Naive thymus-derived CD4-positive, alpha-beta T cell (primary cell): ENCODE measurements around the gene CELA1. TPM values are rescaled to one million over a fixed set of nuclear protein-coding genes. Genes with fewer than 3 reads are reported as not detected.
"Not testable (repeated sequence)": the region's sequence is repeated elsewhere in the genome, so short reads cannot be mapped to it uniquely, and the experiment has no call there.

Experiments used
- ATAC-seq: fragments of 150-1000 bp; cut with Tn5 transposase; 2 replicates; pipeline ENCODE4 v1.10.0; 2021; ENCODE audit warnings: mild to moderate bottlenecking, moderate library complexity
- CTCF ChIA-PET: fragments of 350-600 bp; sonication (Branson Sonifier 250); formaldehyde crosslinking; loops from one replicate; lab custom pipeline; 2021; ENCODE audit warnings: antibody characterized with exemption; lab: Charles Lee
- POLR2A ChIA-PET: fragments of 350-600 bp; sonication (Branson Sonifier 250); formaldehyde crosslinking; loops from one replicate; lab custom pipeline; 2021; ENCODE audit warnings: antibody characterized with exemption, inconsistent platforms; lab: Charles Lee
- DNase-seq, 9 donors: peaks; one replicate each; pipeline versions ENCODE4 v3.0.0 to v3.0.0-alpha.2; 2020 to 2022; ENCODE audit warnings: mixed read lengths in 1 of 9
- H3K27ac ChIP-seq: one replicate; pipeline ENCODE4 v1.7.0; 2013; ENCODE audit warnings: mild to moderate bottlenecking, low read depth, low read length, moderate library complexity
- H3K27me3 ChIP-seq, 2 donors: one replicate each; pipeline ENCODE4 v1.7.0; 2013; ENCODE audit warnings: low read length in 2 of 2, mild to moderate bottlenecking in 2 of 2, moderate library complexity in 2 of 2; ENCODE audit not compliant: control insufficient read depth in 2 of 2, insufficient read depth in 2 of 2
- H3K36me3 ChIP-seq, 3 experiments: 1 replicate in 2 of 3; 2 replicates in 1 of 3; pipeline ENCODE4 v1.7.0; 2013; ENCODE audit warnings: low read length in 3 of 3, mild to moderate bottlenecking in 3 of 3, moderate library complexity in 1 of 3; ENCODE audit not compliant: insufficient read depth in 3 of 3, control insufficient read depth in 2 of 3
- H3K4me1 ChIP-seq, 2 donors: one replicate each; pipeline ENCODE4 v1.7.0; 2013; ENCODE audit warnings: low read length in 2 of 2, mild to moderate bottlenecking in 2 of 2, moderate library complexity in 1 of 2; ENCODE audit not compliant: control insufficient read depth in 2 of 2, insufficient read depth in 2 of 2
- H3K4me3 ChIP-seq: 2 replicates; pipeline ENCODE4 v1.7.0; 2013; ENCODE audit warnings: mild to moderate bottlenecking, low read length
- H3K9me3 ChIP-seq, 3 experiments: 1 replicate in 2 of 3; 2 replicates in 1 of 3; pipeline ENCODE4 v1.7.0; 2013; ENCODE audit warnings: low read length in 3 of 3; ENCODE audit not compliant: control insufficient read depth in 2 of 3
- H3K27ac Mint-ChIP-seq, 9 donors: one replicate each; pipeline ENCODE4 v1.8.0; 2020 to 2022; ENCODE audit warnings: mixed read lengths in 9 of 9, mild to moderate bottlenecking in 8 of 9, moderate library complexity in 5 of 9, inconsistent platforms in 2 of 9
- H3K27me3 Mint-ChIP-seq, 5 donors: one replicate each; pipeline ENCODE4 v1.8.0; 2021 to 2022; ENCODE audit warnings: mixed read lengths in 5 of 5, mild to moderate bottlenecking in 1 of 5
- H3K36me3 Mint-ChIP-seq, 5 donors: one replicate each; pipeline ENCODE4 v1.8.0; 2020 to 2022; ENCODE audit warnings: mixed read lengths in 5 of 5, mild to moderate bottlenecking in 3 of 5, inconsistent platforms in 1 of 5
- H3K4me1 Mint-ChIP-seq, 7 donors: one replicate each; pipeline ENCODE4 v1.8.0; 2020 to 2022; ENCODE audit warnings: mixed read lengths in 7 of 7, mild to moderate bottlenecking in 3 of 7, inconsistent platforms in 1 of 7
- H3K4me3 Mint-ChIP-seq, 10 donors: one replicate each; pipeline ENCODE4 v1.8.0; 2020 to 2022; ENCODE audit warnings: mild to moderate bottlenecking in 10 of 10, mixed read lengths in 10 of 10, moderate library complexity in 6 of 10, inconsistent platforms in 2 of 10
- H3K9me3 Mint-ChIP-seq, 11 donors: one replicate each; pipeline ENCODE4 v1.8.0; 2020 to 2022; ENCODE audit warnings: mixed read lengths in 11 of 11, mild to moderate bottlenecking in 4 of 11, inconsistent platforms in 1 of 11, moderate library complexity in 1 of 11
- intact Hi-C, 2 donors: fragments of 100-400 bp; cut with micrococcal nuclease; formaldehyde crosslinking; loops; one replicate each; pipeline ENCODE4 v1.15.1; 2023
- polyA plus RNA-seq, 2 donors: library from polyadenylated mRNA; unstranded; fragments of 300-500 nt; fragmentation: Illumina TruSeq; gene quantifications; one replicate each; pipeline ENCODE4 v1.2.3, GENCODE V29; 2021
- total RNA-seq, 6 experiments: library from RNA in 5 of 6; stranded (reverse) in 5 of 6; gene quantifications; 1 replicate in 5 of 6; 2 replicates in 1 of 6; pipeline ENCODE4 v1.2.3 and lab custom pipeline; 2021 to 2026

The CELA1 gene
- total and polyA plus RNA-seq, 7 experiments from 2014 or later = 1.1 to 9.2 (median 1.8) TPM; not detected in 1

DNA sequence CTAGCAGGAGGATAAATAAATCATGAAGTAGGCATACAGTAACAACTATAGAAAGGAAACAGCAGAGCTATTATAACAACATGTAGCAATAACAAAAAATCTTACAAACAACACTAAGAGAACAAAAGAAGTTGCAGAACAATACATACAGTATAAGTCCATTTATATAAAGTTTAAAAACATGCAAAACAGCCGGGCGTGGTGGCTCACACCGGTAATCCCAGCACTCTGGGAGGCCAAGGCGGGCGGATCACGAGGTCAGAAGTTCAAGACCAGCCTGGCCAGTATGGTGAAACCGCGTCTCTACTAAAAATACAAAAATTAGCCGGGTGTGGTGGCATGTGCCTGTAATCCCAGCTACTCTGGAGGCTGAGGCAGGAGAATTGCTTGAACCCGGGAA is 52.4 kb downstream of the CELA1 start:
- peaks cover 16 to 72% (median 23%) of the 10 kb centered on the region in 3 experiments for H3K36me3 ChIP-seq
- intact Hi-C loops, H3K9me3 Mint-ChIP-seq: not testable (repeated sequence)

GRCh38 chr12:51293696-51294095 is 52.8 kb downstream of the CELA1 start:
- H3K4me3 Mint-ChIP-seq = no peak overlapping the region
- peaks cover 18 to 72% (median 25%) of the 10 kb centered on the region in 3 experiments for H3K36me3 ChIP-seq
- no peak for ATAC-seq
- H3K4me1 ChIP-seq = peaks cover 0 to 5% of the 10 kb centered on the region in 2 donors
- H3K4me3 ChIP-seq = no peak overlapping the region
- no peaks in the 10 kb centered on the region for H3K9me3 Mint-ChIP-seq
- peaks cover 0 to 38% (median 30%) of the 10 kb centered on the region in 5 donors for H3K36me3 Mint-ChIP-seq
- H3K27me3 ChIP-seq = no peaks in the 10 kb centered on the region
- intact Hi-C loops = loop anchor here in 1 of 2 donors (2.0 kb wide), 1 partner anchor 17 kb away; no protein-coding TSS in a partner anchor
- no peak overlapping the region for H3K27ac ChIP-seq
- peak overlapping the region in 8 of 9 donors; percentile 16 to 83 (median 66) for H3K27ac Mint-ChIP-seq
- no peak for DNase-seq
- H3K27me3 Mint-ChIP-seq = no peaks in the 10 kb centered on the region
- CTCF ChIA-PET = interaction anchor here (0.6 to 1.0 kb wide), 4 partner anchors 18 to 47 kb away, joined by 3 to 4 read pairs (median 4); no protein-coding TSS in a partner anchor
- no peaks in the 10 kb centered on the region for H3K9me3 ChIP-seq
- POLR2A ChIA-PET = interaction anchor here (0.6 to 1.8 kb wide), 4 partner anchors 22 to 25 kb away, joined by 3 to 6 read pairs (median 3); no protein-coding TSS in a partner anchor
- peaks cover 10 to 33% (median 19%) of the 10 kb centered on the region in 7 donors for H3K4me1 Mint-ChIP-seq

More for the DNA sequence above, 52.4 kb downstream of the CELA1 start:
- ChIA-PET POLR2A (interaction anchor here (0.6 to 1.8 kb wide), 5 partner anchors 19 to 25 kb away, joined by 3 to 6 read pairs (median 3); no protein-coding TSS in a partner anchor), CTCF (interaction anchor here (0.6 kb wide), 2 partner anchors 18 to 26 kb away, joined by 3 to 4 read pairs; no protein-coding TSS in a partner anchor)
- not testable (repeated sequence) for ATAC-seq, DNase-seq, H3K9me3 ChIP-seq, H3K4me3 ChIP-seq, H3K27ac ChIP-seq, H3K27me3 Mint-ChIP-seq, H3K27me3 ChIP-seq, H3K4me1 ChIP-seq, H3K4me3 Mint-ChIP-seq
- Mint-ChIP-seq H3K36me3 (peaks cover under 1 to 36% (median 27%) of the 10 kb centered on the region in 5 donors), H3K4me1 (peaks cover 10 to 31% (median 19%) of the 10 kb centered on the region in 7 donors), H3K27ac (peak overlapping the region in 8 of 9 donors; percentile 16 to 83 (median 66))

DNA sequence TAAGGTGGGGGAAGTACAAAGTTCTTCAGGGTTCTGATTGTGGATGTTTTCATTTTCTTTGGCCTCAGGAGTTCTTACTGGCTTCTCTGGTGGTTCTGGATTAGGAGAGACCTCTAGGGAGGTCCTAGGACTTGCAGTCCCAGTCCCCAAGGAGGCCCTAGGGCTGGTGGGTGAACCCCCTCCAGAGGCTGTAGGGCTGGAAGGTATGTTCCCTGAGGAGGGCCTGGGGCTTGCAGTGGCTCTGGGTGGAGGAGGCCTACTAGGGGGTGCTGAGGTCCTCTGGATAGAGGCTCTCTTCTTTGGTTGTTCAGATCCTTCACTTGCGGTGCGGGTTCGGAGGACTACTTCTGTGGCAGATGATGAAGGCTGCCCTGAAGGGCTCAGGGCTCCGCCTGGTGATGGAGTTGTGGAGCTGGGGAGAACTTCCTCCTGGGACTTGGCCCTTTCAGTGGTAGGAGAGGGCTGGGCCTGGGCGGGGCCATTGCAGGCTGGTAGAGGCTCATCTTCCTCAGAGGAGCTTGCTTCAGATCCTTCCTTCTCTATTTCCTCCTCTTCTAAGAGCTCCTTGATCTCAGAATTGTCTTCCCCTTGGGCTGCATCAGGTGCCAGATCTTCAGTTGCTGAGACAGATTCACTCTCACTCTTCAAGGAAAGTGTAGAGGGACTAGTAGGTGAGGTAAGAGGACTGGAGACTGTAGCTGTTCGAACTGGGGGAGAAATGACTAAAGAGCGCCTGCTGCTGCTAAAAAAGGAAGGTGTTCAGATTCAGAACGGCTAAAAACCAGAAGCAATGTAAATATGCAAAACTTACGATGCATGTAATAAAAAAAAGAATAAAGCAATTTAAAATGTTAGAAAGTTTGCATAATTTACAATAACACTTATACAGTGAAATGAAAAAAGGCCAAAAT is 54.6 kb downstream of the CELA1 start:
- not testable (repeated sequence) for H3K4me3 ChIP-seq, H3K4me1 ChIP-seq, H3K9me3 ChIP-seq, H3K9me3 Mint-ChIP-seq, H3K27me3 ChIP-seq, H3K27me3 Mint-ChIP-seq
- peak overlapping the region; percentile 6 for H3K27ac ChIP-seq
- peaks cover 21 to 74% (median 31%) of the 10 kb centered on the region in 3 experiments for H3K36me3 ChIP-seq
- Mint-ChIP-seq H3K4me1 (peaks cover 13 to 33% (median 19%) of the 10 kb centered on the region in 7 donors), H3K36me3 (peaks cover 3 to 40% (median 29%) of the 10 kb centered on the region in 5 donors), H3K27ac (peak overlapping the region; percentile 26 to 94 (median 69)), H3K4me3 (peak overlapping the region in 1 of 10 donors; percentile 23)
- DNase-seq (peak in 1 of 9 donors; percentile 9), ATAC-seq (peak; percentile 82)
- CTCF ChIA-PET = interaction anchor here (1.6 kb wide), 1 partner anchor 49 kb away, joined by 6 read pairs; no protein-coding TSS in a partner anchor
- POLR2A ChIA-PET = interaction anchor here (0.6 to 1.8 kb wide), 3 partner anchors 22 to 48 kb away, joined by 3 read pairs; no protein-coding TSS in a partner anchor
- intact Hi-C loops = loop anchor here in 1 of 2 donors (2.0 kb wide), 1 partner anchor 19 kb away; no protein-coding TSS in a partner anchor

DNA sequence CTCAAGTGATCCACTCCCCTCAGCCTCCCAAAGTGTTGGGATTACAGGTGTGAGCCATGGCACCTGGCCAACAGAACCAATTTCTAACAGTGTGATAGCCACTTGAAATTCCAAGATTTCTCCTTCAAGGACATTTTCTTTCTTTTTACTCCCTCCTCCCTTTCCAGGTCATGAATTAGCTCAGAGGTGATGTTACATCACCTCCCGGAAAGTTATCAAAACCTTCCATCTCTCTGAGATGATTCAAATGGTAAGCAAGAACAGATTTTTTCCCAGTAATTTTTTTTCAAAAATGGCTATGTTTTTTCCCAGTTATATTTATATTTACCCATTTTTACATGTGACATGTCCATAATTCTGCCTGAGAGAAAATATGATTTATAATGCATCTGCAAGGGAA is 60.6 kb downstream of the CELA1 start:
- intact Hi-C loops = no loop called here
- DNase-seq (no peak), ATAC-seq (no peak)
- Histone ChIP-seq H3K9me3 (no peaks in the 10 kb centered on the region), H3K27ac (no peak overlapping the region), H3K27me3 (no peaks in the 10 kb centered on the region), H3K36me3 (peaks cover 25 to 85% (median 26%) of the 10 kb centered on the region in 3 experiments), H3K4me1 (no peaks in the 10 kb centered on the region), H3K4me3 (no peak overlapping the region)
- H3K4me3 Mint-ChIP-seq = no peak overlapping the region
- ChIA-PET POLR2A (interaction anchor here (1.2 kb wide), 1 partner anchor 20 kb away, joined by 4 read pairs; no protein-coding TSS in a partner anchor), CTCF (interaction anchor here (0.6 kb wide), 1 partner anchor 193 kb away, joined by 3 read pairs; no protein-coding TSS in a partner anchor)
- peaks cover 3 to 26% (median 13%) of the 10 kb centered on the region in 5 donors for H3K36me3 Mint-ChIP-seq
- peaks cover 0 to 9% (median 2%) of the 10 kb centered on the region in 7 donors for H3K4me1 Mint-ChIP-seq
- H3K27me3 Mint-ChIP-seq = no peaks in the 10 kb centered on the region
- peak overlapping the region in 8 of 9 donors; percentile 6 to 81 (median 74) for H3K27ac Mint-ChIP-seq
- H3K9me3 Mint-ChIP-seq = no peaks in the 10 kb centered on the region

DNA sequence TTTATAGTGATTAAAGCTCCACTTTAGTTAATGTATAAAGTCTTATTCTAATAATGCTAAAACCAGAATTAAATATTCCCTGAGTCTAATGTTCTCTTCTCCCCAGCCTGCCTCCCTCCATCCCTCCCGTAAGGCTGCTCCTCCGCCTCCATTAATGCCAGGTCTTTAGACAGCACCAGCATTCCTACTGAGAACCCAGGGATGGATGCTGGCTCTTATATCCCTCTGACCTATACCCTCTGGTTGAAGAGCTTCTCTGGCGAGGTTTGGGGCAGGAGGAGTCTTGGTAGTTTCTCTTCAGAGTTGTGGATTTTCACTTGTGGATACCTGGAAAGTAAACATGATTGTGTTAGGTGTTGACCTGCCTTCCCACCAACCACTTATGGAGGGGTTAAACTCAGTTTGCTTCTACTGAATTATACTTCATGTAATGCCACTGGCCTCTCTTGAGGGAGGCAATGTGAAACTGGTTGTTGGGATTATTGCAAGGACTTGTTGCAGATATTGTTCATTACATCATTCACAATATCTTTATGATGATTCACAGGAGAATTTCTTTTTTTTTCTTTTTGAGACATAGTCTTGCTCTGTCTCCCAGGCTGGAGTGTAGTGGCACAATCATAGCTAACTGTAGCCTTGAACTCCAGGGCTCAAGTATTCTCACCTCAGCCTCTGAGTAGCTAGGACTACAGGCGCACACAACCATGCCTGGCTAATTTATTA is 65.1 kb downstream of the CELA1 start:
- POLR2A ChIA-PET = interaction anchor here (0.6 to 2.5 kb wide), 5 partner anchors 11 to 161 kb away, joined by 3 to 8 read pairs (median 3); partner anchors contain the start of gene SMAGP
- Mint-ChIP-seq H3K36me3 (peaks cover 0 to 21% (median 10%) of the 10 kb centered on the region in 5 donors), H3K27me3 (no peaks in the 10 kb centered on the region), H3K4me3 (no peak overlapping the region), H3K27ac (peak overlapping the region in 7 of 9 donors; percentile 29 to 72 (median 53)), H3K9me3 (no peaks in the 10 kb centered on the region), H3K4me1 (peaks cover 0 to 5% (median 2%) of the 10 kb centered on the region in 7 donors)
- peaks cover 12 to 49% (median 15%) of the 10 kb centered on the region in 3 experiments for H3K36me3 ChIP-seq
- no peaks in the 10 kb centered on the region for H3K27me3 ChIP-seq
- no peak overlapping the region for H3K27ac ChIP-seq
- CTCF ChIA-PET = interaction anchor here (0.6 to 1.7 kb wide), 2 partner anchors 16 to 54 kb away, joined by 3 to 4 read pairs; no protein-coding TSS in a partner anchor
- H3K4me1 ChIP-seq = no peaks in the 10 kb centered on the region
- intact Hi-C loops = no loop called here
- ATAC-seq = no peak
- no peak for DNase-seq
- H3K9me3 ChIP-seq = no peaks in the 10 kb centered on the region
- no peak overlapping the region for H3K4me3 ChIP-seq
